HUES6 (cell line): ENCODE results near the gene THAP4.

ENCODE experiments used
- H3K27ac ChIP-seq: 2 replicates; pipeline ENCODE4 v1.7.0; 2013; ENCODE audit warnings: low read depth, mild to moderate bottlenecking, low read length, inconsistent platforms
- H3K27me3 ChIP-seq: 2 replicates; pipeline ENCODE4 v1.6.1; 2013; ENCODE audit warnings: low read length; ENCODE audit not compliant: control insufficient read depth, insufficient read depth
- H3K36me3 ChIP-seq: 2 replicates; pipeline ENCODE4 v1.6.1; 2013; ENCODE audit warnings: low read length; ENCODE audit not compliant: control insufficient read depth, insufficient read depth
- H3K4me1 ChIP-seq: 2 replicates; pipeline ENCODE4 v1.6.1; 2013; ENCODE audit warnings: low read length; ENCODE audit not compliant: control insufficient read depth, insufficient read depth
- H3K4me3 ChIP-seq: 2 replicates; pipeline ENCODE4 v1.5.1; 2013; ENCODE audit warnings: low read depth, low read length
- H3K9ac ChIP-seq: one replicate; pipeline ENCODE4 v1.6.1; 2013; ENCODE audit warnings: mild to moderate bottlenecking, low read length
- H3K9me3 ChIP-seq: 2 replicates; pipeline ENCODE4 v1.6.1; 2013; ENCODE audit warnings: low read depth, low read length; ENCODE audit not compliant: control insufficient read depth, insufficient read depth

The THAP4 gene

DNA sequence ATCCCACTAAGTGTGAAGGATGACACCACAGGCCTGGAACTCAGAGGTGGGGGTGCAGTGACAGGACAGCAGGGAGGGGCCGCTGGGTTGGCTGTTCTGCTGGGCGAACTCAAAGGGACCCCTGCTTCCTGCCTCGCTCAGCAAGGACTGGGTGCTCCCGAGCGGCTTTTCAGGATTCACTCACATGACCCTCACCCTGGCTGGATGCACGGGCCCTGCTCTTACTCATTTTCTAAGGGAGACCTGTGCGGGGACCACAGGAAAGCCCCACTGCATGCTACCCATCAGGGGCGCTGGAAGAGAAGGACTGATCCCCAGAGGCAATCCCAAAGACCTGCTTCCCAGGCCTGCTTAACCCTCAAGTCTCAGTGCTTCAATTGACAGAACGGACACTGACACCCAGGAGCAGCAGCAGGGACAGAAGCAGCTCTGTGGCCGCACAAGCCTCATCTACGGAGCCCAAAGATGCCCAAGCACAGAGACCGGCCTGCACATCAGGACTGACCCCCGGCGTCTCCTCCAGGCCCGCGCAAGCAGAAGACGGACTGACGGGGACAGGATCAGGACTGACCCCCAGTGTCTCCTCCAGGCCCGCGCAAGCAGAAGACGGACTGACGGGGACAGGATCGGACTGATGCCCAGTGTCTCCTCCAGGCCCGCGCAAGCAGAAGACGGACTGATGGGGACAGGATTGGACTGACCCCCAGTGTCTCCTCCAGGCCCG, 29.6 kb downstream of the THAP4 start:
- Histone ChIP-seq H3K4me3 (no peak overlapping the region), H3K36me3 (peaks cover 26% of the 10 kb centered on the region), H3K27ac (no peak overlapping the region), H3K4me1 (peaks cover 5% of the 10 kb centered on the region), H3K9ac (no peak overlapping the region), H3K9me3 (no peaks in the 10 kb centered on the region), H3K27me3 (no peaks in the 10 kb centered on the region)

DNA sequence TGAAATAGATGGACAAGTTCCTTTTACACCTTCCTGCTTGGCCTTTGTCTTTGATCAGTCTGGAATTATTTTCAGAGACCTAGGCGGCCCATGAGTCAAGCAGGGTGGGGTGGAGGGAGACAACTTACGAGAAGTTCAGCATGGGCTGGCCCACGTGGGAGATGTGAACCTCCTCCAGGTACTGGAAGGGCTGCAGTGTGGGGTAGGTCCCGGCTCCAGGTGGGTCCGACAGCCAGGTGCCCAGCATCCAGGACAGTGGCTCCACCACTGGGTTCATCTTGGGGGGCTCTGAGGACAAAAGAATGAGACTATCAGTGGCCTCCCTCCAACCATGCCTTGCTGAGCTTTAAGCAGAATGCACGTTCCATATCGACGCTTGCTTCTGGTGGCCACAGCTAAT, 30.8 kb downstream of the THAP4 start:
- H3K36me3 ChIP-seq: peaks cover 35% of the 10 kb centered on the region
- no peaks in the 10 kb centered on the region for H3K27me3 ChIP-seq
- H3K4me1 ChIP-seq: peaks cover 5% of the 10 kb centered on the region
- H3K27ac ChIP-seq: no peak overlapping the region
- no peak overlapping the region for H3K9ac ChIP-seq
- no peaks in the 10 kb centered on the region for H3K9me3 ChIP-seq
- H3K4me3 ChIP-seq: no peak overlapping the region

DNA sequence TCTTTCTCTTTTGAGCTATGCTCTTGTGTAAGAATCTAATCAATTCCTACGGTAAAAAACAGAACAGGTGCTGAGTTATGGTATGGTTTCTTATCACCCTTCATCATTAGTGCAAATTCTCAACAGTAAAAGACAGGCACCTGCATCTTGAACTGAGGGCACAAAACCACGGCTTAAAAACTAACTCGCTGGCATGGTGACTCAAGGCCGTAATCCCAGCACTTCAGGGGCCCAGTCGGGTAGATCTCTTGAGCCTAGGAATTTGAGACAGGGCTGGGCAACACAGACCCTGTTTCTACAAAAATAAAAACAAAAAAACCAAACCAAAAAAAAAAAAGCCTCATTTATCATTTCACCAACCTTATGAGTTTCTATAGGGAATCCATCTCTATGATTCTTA, 33.3 kb downstream of the THAP4 start:
- Histone ChIP-seq H3K4me1 (no peaks in the 10 kb centered on the region), H3K9me3 (no peaks in the 10 kb centered on the region), H3K9ac (no peak overlapping the region), H3K4me3 (no peak overlapping the region), H3K36me3 (peaks cover 51% of the 10 kb centered on the region), H3K27ac (no peak overlapping the region), H3K27me3 (no peaks in the 10 kb centered on the region)

DNA sequence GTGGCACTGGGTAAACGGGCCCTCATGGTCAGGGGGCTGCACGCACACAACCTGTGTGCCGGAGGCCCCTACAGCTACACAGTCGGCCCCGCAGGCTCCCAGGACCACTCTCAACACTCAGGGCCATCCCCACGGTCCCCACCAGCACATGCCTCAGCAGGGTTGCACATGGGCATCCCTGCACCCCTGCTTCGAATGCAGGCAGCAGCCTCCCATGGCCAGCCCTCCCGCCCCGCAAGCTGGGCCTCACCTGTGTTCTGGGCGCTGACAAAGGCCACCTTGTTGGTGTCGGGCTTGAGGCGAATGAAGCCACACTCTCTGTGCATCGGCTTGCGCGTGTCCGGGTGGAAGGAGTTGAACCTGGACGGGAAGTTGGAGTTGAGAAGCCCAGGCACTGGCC, 34.2 kb downstream of the THAP4 start:
- H3K9me3 ChIP-seq: no peaks in the 10 kb centered on the region
- H3K4me1 ChIP-seq: no peaks in the 10 kb centered on the region
- H3K27ac ChIP-seq: no peak overlapping the region
- no peak overlapping the region for H3K9ac ChIP-seq
- no peaks in the 10 kb centered on the region for H3K27me3 ChIP-seq
- H3K36me3 ChIP-seq: peaks cover 51% of the 10 kb centered on the region
- no peak overlapping the region for H3K4me3 ChIP-seq

DNA sequence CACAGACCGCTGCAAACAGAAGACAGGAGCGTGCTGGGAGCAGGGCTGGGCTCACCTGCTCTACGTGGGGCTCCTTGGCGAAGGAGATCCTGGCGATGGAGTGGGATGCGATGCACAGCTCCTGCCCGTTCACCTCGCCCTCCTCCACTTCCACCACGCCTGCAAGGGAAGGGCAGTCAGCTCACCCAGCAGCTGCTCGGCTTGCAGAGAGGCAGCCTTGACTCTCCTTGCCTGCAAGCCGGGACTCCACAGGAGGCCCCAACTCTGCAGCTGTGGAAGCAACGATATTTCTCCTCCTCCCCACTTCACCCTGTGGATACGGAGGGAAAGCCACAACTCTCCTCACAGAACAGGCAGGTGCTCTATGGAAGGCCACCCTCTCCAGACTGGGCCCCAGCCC, 35.1 kb downstream of the THAP4 start:
- Histone ChIP-seq H3K27me3 (no peaks in the 10 kb centered on the region), H3K36me3 (peaks cover 55% of the 10 kb centered on the region), H3K4me1 (no peaks in the 10 kb centered on the region), H3K27ac (no peak overlapping the region), H3K9ac (no peak overlapping the region), H3K4me3 (no peak overlapping the region), H3K9me3 (no peaks in the 10 kb centered on the region)

DNA sequence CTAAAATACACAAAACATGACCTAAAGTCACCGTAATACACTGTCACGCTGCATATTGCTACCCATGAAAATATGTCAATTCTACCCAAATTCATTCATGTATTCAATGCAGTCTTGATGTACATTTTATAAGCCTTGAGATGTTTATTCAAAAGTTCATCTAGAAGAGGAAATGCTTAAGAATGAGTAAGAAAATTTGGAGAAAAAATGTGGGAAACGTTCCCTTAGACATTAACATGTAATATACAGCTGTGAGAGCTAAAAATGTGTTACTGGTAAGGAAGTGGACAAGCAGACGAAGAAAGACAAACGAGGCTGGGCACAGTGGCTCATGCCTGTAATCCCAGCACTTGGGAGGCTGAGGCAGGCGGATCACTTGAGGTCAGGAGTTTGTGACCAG, 37.3 kb downstream of the THAP4 start:
- H3K27ac ChIP-seq: no peak overlapping the region
- H3K4me3 ChIP-seq: no peak overlapping the region
- no peaks in the 10 kb centered on the region for H3K4me1 ChIP-seq
- H3K9ac ChIP-seq: no peak overlapping the region
- no peaks in the 10 kb centered on the region for H3K9me3 ChIP-seq
- no peaks in the 10 kb centered on the region for H3K27me3 ChIP-seq
- peaks cover 37% of the 10 kb centered on the region for H3K36me3 ChIP-seq

DNA sequence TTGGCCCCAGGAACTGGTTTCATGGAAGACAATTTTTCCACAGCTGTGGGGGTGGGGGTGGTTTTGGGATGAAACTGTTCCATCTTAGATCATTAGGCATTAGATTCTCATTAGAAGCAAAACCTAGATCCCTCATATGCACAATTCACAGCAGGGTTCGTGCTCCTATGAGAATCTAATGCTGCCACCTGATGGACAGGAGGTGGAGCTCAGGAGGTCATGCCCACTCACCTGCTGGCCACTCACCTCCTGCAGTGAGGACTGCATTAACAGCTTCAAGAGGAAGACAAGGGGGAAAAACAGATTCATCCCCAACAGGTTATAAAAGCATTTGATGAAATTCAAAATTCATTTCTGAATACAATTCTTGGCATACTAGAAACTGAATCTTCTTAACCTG, 38.5 kb downstream of the THAP4 start:
- Histone ChIP-seq H3K9ac (no peak overlapping the region), H3K9me3 (no peaks in the 10 kb centered on the region), H3K27me3 (no peaks in the 10 kb centered on the region), H3K4me3 (no peak overlapping the region), H3K4me1 (no peaks in the 10 kb centered on the region), H3K27ac (no peak overlapping the region), H3K36me3 (peaks cover 47% of the 10 kb centered on the region)

DNA sequence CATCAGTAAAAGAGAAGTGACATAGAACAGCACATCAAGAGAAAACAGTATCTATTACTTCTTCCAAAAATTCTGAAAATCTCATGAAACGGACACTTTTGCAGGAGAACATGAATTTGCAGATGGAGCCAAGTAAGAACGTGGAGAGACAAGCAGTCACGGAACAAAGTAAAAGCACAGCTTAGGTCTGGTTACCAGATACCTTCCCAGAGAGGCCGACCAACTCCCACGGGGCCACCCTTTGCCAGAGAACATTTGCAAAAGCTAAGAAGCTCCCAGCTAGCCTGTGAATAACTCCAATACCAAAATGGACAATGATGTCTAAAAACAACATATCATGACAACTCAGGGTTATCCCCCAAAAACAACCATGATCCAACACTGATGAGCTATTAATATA, 38.9 kb downstream of the THAP4 start:
- Histone ChIP-seq H3K9me3 (no peaks in the 10 kb centered on the region), H3K36me3 (peaks cover 51% of the 10 kb centered on the region), H3K9ac (no peak overlapping the region), H3K4me1 (no peaks in the 10 kb centered on the region), H3K27me3 (no peaks in the 10 kb centered on the region), H3K27ac (no peak overlapping the region), H3K4me3 (no peak overlapping the region)

DNA sequence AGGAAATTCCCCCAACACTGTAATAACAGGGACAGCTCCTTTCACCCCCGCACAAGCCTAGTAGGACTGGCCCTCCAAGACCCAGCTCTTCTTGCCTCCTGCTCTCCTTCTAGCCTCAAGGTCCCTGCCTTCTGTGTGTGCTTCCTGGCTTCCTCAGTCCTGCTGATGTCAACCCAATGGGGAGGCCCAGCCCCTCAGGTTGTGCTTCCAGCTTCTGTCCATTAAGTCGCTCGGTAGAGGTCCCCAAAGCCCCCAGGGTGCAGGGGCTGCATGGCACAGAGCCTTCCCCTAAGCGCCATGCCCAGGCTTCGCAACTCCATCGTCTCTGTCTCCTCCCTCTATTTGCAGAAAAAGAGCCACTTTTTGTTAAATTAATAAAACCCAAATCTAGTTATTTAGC, 39.4 kb downstream of the THAP4 start:
- Histone ChIP-seq H3K9me3 (no peaks in the 10 kb centered on the region), H3K4me1 (no peaks in the 10 kb centered on the region), H3K9ac (no peak overlapping the region), H3K4me3 (no peak overlapping the region), H3K27me3 (no peaks in the 10 kb centered on the region), H3K27ac (no peak overlapping the region), H3K36me3 (peaks cover 50% of the 10 kb centered on the region)

DNA sequence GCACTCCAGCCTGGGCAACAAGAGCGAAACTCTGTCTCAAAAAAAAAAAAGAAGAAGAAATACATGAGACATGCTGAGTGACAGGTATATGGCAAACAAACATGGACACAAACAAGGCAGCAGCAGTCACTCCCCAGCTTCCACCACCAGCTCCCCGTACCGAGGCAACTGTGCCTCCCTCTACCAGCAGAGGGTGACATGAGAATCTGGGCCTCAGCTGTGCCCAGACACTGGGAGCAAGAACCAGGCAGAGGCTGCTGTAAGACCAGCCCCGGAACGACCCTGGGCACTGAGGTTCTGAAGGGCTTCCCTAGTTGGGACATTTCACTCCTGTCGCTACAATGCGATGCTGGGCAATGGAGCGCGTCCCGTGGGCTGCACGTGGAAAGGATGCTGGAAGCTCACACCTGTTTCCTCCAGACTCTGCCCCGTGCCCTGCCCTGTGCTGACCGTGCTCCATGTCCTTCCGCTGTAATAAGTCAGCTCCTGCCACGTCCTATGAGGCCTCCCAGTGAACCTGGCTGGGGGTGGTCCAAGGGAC, 41.3 kb downstream of the THAP4 start:
- no peak overlapping the region for H3K27ac ChIP-seq
- no peaks in the 10 kb centered on the region for H3K9me3 ChIP-seq
- H3K4me3 ChIP-seq: no peak overlapping the region
- no peaks in the 10 kb centered on the region for H3K27me3 ChIP-seq
- peaks cover 37% of the 10 kb centered on the region for H3K36me3 ChIP-seq
- no peak overlapping the region for H3K9ac ChIP-seq
- H3K4me1 ChIP-seq: no peaks in the 10 kb centered on the region

DNA sequence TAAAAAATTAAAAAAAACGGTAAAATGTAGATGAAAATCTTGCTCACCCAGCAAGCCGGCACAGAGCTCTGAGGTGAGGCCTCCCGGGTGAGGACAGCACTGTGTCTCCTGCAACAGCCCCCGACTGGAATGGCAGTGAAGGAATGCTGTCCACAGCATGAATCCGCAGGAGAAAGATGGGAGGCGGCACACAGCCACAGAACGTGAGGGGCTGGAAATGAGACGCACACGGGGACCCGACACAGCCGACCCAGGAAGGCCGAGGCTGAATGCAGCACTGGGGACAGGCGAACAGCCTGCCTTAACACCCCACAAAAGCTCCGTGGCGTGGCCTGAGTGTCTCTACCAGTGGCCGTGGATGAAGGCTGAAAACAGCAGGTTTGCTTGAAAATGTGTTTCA, 43.7 kb downstream of the THAP4 start:
- no peaks in the 10 kb centered on the region for H3K4me1 ChIP-seq

More for the DNA sequence above, 43.7 kb downstream of the THAP4 start:
- Histone ChIP-seq H3K4me3 (no peak overlapping the region), H3K27me3 (no peaks in the 10 kb centered on the region), H3K36me3 (peaks cover 28% of the 10 kb centered on the region), H3K9ac (no peak overlapping the region), H3K27ac (no peak overlapping the region), H3K9me3 (peaks cover 4% of the 10 kb centered on the region; the same call in 1 of the 2 replicates)
